Measurements from ENCODE around the gene CCBE1.

The CCBE1 gene

DNA sequence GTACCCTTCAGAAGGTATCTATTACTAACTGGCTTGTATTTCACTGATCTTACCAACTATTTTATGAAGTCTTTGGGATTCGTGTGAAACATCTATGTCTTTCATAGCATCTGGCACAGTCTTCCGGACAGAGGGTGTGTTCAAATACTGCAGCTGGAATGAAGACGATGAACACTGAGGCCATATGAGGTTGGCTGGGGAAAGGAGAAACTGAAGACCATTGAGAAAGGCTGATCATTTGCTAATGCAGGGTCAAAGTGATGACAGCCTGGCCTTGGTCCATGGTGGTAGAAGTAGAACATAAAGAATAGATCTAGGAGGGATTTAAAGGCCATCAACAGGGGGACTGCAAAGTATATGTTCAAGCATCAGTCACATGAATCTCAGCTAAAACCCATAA lies 132.7 kb downstream of the CCBE1 start:
- no peak for DNase-seq

DNA sequence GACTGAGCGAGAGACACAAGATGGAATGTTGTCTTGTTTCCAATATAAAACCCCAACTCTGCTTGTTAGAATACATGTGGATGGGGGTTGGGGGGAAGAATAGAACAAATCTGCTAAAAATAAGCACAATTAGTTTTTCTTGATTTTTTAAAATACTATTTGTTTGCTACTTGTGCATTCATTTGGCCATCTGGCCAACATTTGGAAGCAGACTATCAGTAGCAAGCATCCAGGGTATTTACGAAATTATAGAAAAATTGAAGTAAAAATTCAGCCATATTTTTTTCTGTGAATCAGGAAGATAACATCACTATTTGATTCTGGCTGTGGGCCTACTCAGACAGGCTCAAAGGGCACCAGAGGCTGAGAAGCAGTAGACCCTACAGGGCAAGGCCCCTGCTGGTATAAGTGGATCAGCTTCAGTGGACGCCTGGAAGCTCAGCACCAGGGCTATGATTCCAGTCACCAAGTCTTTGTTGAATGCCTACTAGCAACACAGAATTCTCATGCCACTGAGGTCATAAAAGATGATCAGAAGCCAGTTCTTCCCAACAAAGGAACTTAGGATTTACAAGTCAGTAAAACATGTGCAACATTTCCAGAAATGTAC lies 133.9 kb downstream of the CCBE1 start:
- no peak for DNase-seq

DNA sequence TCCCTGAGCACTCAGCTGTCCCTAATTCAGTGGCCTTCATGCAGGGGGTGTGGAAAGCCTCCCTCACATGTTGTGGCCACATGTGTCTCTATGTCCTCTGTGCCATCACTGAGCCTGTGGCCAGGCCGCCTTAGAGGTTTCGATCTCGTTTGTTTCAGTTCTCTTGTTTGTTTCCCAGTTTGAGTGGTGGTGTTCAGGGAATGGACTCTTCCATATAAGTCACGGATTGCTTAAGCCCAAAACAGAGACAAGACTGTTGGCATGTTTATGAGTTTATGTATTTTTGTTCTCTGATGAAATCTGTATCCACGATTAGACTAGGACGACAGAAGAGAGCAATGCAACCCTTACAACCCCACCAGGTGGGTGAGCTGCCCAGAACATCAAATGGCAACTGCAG lies 134.5 kb downstream of the CCBE1 start:
- DNase-seq = no peak

DNA sequence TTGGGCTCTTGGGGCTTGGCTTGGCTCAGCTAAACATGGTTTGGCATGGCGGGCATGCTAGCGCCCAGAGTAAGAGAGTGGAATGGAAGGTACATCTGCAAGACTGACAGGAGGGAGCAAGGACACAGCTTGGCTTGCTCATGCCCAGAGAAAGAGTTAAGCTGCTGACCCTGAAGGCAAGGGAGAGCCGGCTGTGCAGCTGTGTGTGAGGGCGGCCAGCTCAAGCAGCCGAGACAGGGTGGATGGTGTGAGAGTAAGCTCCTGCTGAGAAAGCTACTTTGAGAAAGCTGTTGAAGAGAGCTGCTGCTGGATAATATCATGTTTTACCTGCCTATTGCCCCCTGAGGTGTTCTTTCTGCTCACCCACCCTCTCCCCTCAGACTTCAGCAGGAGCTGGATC lies 135.6 kb downstream of the CCBE1 start:
- no peak for DNase-seq

DNA sequence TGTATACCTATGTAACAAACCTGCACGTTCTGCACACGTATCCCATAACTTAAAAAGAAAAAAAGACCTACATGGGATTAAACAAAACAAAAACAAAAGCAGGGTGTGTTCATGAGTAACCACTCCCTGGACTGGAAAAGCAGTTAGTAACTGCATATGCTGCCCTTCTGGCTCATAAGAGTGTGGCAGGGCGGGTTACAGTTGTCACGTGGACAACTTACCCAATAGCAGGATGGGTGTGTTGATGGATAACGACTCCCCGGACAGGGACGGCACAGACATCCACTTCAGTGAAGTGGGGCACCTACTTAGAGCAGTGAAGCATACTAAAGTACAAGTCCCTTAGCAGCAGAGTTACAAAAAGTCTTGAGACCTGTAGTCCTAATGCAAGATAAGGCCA lies 136.7 kb downstream of the CCBE1 start:
- no peak for DNase-seq

DNA sequence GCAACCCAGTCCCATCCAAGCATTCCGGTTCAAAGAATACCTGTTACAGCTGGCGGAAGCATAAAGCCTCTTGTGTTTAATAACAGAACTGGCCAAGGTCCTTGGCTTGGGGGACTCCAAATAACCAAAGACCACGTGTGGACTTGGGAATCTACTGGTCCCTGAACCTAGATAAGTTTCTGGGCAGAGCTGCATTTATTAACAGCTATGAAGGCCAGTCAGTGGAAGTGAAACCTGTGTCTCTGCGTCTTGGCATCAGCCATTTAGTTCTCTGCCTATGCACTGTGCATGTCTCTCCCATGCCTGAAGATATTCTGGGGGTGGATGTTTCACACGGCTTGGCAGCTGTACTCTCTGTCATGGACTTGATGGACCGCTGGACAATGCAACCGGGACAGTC lies 137.7 kb downstream of the CCBE1 start:
- no peak for DNase-seq

DNA sequence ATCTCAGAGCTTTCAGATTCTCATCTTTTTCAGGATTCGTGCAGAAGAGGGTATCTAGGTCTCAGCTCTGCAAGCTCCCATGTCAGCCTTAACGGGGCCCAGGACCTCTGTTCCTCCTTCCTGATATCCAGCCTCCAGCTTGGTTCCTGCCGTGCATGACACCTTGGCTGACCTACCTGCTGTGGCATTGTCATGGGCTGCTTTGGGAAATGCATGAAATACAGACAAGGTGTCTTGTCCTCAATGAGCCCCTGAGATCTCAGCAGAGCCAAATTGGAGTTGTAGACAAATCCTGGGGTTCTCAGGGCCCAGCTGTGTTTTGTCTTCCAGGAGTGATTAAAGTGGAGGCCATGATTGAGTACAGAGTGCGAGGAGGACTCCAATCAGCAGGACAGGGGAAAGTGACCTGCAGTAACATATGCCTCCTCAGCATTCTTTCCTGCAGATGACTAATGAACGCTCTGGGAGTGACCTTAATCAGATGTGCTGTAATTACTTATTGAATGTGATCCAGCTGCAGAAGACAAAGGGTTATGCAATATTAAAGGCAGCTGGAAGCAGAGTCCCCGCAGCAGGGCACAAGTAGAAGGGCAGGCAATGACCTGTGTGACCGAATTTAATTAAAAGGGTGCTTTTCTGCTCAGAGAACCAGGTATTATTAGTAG lies 141.1 kb downstream of the CCBE1 start:
- DNase-seq = no peak

DNA sequence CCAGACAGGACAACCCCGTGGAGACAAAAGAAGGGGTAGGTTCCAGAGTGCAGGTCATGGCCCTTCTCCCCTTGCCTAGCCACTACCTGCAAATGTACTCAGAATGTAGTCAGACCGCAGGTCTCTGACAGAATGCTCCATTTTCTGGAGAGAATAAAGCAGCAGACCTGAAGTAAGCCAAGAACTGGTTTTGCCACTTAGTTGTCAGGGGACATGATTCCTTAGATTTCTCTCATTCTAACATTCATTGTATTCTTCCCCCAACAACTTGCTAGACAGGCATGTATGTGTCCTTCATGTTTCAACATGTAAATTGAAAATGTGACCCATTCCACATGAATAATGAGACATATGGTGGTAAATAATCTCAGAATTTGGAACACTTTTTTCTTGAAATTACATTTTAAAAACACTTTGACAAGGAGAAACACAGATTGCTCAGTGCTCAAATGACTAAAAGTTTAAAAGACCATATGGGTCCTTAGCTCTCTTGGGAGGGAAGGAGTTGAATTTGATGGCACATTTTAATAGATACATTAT lies 142.4 kb downstream of the CCBE1 start:
- no peak for DNase-seq

DNA sequence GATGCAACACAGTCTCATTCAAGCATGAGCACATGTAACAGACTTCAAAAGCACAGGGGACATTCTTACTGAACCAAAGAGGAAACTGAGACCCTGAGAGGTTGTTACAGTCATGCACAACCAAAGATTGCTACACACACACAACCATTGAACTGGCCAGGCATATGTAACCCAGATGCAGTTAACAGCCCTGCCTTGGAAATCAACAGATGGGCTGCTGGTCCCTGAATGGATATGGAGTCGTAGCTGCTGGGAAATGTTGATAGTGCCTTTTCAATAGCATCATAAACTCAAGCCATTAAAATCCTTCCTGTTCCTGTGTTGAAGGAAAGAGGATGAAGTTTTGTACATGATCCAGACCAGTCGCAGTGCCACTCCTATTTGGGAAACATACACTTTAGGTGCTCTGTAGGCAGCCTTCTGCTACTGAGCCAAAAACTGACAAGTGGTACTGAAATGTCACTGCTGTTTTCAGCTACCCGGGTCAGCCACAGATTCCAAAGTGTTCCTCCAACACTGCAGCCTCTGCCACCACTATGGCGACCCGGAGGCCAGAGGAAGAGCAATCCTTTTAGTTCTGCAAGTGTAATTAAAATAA lies 143.9 kb downstream of the CCBE1 start:
- no peak for DNase-seq

DNA sequence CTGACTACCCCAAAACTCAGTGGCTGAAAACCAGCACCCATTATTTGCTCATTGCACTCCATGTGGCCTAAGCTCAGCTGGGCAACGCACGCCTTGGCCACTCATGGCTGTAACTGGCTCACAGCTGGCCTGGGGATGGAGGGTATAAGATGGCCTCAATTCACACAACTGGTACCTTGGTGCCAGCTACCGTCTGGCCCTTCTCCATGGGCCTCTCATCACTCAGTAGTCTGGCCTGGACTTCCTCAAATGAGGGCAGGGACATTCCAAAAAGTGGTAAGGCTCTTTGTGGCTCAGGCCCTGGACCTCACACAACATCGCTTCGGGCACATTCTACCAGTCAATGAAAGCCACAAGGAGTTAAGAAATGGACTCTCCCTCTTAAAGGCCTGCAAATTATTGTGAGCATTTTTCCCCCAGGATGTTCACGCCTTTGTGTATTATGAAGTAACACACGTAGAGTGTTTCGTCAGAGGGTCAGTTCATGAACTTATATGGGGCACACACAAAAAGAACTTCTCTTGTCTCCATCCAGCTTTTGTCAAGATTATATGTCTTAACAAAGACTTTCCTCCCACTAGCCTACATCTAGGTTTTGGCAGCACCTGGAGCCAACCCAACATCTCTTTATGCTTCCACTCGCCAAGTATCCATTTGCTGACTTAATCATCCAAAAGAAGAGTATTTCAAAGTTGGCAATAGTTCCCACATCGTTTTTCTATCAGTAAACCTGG lies 145.2 kb downstream of the CCBE1 start:
- no peak for DNase-seq

DNA sequence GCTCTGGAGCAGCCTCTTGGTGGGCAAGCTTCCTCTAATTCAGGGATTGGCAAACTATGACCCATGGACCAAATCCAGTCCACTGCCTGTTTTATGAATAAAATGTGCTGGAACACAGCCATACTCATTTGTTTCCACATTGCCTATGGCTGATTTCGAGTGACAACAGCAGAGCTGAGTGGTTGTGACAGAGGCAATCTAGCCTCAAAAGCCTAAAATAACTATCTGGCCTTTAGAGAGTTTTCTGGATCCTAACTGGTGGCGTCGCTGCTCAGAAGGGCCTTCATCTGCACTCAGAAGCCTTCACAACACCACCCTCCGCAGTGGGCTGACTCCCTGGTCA lies 147.1 kb downstream of the CCBE1 start:
- DNase-seq = no peak

DNA sequence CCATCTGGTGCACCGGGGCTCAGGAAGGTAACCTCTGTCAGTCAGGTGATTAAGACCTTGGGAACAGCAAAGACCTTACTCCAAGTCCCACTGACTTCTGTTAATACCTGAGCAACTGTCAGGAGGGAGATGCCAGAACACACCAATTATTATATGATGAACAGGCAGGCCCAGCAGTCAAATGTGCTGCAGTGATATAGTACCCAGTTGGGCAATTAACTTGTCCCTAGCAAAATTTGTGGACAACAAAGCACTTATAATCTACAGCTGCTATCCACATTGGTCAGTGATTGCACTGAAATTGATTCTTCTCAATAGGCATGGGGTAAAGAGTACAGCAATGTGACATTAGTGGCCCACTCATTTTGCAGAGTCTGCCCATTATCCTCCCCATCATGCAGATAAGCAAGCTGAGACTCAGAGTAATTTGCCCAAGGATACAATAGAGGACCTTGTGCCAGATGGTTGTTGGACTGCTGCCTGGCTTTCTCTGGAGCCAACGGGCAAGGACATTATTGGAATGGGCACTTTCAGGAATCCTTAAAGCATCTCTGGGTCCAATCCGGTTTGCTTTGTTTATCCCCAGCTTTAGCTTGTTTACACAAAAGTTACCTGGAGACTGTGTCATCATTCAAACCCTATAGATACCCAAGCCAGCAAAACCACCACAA lies 147.6 kb downstream of the CCBE1 start:
- no peak for DNase-seq

DNA sequence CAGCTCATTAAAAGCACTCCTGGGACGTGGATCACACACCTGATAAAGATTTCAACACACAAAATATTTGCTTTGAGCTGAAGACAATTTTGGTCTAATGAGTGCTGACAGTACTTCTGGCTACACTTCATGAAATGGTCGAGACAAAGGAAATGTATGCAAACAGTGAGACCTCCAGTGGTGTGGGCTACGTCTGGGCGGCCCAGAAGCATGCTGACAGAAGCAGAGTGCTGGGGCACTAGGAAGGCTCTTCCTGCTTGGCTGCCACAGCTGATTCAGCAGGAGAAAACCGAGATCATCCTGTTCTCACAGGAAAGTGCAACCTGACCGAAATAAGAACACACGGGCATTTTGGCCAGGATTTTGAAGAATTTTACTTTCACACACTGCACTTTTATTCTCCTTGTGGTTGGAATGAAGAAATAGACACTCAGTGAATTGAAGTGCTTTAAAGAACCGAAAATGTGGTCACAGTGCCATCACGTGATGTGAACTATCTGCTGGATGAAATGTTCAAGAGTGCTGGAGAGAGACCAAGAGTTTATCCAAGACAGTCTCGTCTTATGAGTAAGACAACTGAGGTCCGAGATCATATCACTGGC lies 149.5 kb downstream of the CCBE1 start:
- no peak for DNase-seq

DNA sequence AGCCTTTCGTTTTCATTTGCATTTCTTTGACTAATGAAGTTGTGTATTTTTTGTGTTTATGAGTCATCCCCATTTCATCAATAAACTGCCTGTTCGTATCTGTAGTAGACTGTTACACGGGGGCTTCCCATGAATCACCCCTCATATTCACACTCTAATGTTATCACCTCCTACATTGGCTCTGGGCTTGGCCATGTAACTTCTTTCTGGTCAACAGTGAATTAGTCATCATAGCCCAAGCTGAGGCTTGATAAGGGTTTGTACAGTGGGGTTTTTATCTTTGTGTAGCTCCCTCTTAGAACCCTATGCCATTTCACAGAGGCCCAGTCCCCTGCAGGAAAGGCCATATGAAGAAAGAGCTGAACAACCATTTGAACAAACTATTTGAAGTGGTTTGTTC lies 151.0 kb downstream of the CCBE1 start:
- DNase-seq = no peak

DNA sequence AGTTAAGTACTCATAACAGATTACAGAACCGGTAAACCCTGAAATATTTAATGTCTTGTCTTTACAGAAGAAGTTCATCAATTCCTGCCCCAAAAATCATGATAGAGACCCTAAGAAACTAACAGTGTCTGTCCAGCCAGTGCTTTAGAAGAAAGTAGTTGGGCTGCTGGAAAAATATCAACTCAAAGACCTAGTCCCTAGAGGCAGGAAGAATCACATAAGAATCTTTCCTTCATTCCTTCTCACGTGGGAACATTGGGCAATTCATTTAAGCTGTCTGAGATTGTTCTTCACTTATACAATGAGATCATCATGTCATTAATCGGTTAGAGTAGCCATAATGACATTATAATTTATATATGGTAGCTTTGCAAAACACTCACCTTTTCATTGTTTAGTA lies 156.4 kb downstream of the CCBE1 start:
- DNase-seq = no peak

DNA sequence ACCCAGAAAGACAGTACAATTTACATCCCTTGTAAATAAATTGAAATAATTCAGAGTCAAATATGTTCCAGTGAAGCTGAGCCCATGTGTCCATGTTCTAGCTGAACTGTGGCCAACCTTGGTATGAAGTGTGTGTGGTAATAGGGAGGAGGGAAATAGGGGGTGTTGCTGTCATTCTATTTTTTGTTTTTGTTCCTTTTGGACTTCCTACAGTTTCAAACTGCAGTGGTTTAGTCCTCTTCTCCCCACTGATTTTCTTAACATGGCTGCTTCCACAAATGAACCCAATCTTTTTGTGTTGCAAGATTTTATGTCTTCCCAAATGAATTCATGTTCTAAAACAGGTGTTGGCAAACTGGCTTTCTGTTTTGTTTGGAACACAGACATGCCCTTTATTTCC lies 156.9 kb downstream of the CCBE1 start:
- DNase-seq = no peak

DNA sequence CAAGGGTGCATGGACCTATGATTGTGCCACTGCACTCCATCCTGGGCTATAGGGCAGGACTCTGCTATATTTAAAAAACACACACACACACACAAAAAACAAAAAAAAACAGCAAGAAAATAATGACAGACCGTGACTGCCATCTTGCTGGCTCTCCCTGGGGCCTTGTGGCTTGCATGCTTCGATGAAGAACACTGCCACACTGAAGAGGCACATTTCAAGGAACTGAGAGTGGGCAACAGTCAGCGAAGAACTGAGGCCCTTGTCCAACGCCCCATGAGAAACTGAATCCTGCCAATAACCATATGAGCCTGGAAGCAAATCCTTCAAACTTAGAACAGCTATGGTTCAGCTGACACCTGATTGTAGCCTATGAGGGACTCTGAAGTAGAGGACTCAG lies 158.1 kb downstream of the CCBE1 start:
- no peak for DNase-seq

DNA sequence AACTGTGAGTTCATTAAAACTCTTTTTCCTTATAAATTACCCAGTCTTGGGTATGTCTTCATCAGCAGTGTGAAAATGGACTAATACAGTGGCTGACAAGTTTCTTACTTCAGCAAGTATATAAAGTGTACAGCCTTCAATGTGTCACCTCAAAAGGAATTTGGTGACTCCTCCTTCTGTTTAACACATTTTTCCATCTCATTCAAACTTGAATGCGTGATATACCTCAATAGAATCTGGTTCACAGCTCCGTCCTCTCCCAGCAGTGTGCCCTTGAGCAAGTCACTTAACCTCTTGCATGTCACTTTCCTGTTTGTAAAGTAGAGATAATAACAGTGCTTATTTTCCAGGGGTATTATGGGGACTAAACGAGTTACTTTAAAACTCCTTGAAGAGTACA lies 159.6 kb downstream of the CCBE1 start:
- DNase-seq = no peak

DNA sequence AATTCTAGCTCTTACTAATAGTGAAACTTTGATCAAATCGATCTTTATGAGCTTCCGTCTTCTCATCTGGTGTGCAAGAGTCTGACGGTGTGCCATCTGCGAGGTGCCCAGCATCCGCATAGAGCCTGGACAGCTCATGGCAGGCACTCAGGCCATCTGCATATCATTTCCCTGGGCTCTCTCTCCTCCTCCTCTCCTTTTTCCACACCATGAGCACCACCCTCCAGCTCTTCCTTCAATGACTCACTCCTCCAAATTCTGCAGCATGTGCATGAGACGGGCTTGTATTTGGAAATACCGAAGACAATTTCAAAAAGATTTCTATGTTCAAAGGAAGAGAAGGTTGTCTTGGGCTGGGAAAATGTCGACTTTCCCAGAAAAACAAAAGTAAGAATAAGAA lies 161.1 kb downstream of the CCBE1 start:
- no peak for DNase-seq

DNA sequence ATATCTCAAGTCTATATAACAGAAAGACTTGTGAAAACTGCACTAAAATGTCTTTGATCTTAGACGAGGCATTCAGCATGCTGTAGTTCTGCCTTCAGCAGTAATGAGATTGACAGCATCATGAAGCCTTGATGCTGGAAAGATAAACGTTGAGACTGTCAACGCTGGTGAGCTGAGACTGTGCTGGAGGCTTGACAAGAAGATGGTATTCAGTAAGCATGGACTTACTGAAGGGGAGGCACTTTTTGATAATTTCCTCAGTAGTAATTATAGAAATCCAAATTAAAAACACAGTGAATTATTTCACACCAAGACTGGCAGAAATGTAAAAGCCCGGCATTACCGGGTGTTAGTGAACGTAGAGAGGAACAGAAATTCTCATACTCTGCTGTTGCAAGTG lies 162.2 kb downstream of the CCBE1 start:
- no peak for DNase-seq

DNA sequence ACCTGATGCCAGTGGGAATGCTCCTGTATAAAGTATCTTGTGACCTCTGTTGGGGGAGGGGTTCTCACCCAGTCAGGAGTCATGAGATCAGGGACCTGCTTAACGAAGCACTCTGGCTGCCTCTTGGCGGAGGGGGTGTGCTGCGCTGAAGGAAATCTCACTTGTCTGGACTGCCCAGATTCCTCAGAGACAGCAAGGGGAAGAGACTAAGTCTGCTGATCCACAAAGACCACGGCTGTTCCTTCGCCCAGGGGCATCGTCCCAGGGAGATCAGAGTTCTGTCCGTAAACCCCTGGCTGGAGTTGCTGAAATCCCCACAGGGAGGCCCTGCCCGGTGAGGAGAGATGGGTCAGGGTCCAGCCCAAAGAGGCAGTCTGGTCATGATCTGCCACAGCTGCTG lies 168.4 kb downstream of the CCBE1 start:
- DNase-seq = no peak

DNA sequence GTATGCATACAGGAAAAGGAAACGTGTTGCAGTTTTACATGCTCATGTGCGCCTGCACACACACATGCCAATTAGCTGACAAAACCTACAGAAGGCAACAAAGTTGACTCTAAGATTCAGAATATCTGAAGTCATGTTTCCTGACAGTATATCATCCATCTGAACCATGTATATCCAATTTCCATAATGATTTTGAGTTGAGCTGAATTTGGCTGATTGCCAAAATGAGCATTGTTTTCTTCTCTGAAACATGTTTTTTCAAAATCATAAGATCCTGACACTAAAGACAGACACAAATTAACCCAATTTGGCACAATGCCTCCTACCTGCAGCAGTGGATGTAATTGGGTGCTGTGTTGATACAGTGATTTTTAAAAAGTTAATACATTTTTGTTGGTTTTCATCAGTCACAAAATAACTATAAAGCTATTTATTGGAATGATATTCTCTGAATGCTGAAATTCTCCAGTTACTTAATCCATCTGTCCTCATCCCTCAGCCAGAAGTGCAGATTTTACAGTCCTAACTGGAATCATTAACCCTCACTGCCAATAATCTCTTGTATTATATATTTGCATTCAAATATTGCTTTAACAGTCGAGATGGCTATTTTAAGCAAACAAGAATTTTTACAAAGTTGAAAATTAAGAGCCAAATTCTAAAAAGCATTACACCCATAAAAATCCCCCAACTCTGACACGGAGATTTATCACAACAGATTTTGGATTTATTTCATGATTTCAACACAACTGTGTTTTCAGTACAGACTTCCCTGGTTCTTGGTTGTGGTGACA lies 176.5 kb downstream of the CCBE1 start:
- DNase-seq = no peak
